HepG2 (cell line): ENCODE measurements around the gene TPX2.

Source experiments
- POLR2G ChIP-seq: fragments of 200-400 bp; formaldehyde crosslinking; IDR thresholded peaks from 2 replicates; pipeline ENCODE4 v1.6.1; 2018; ENCODE audit warnings: mild to moderate bottlenecking, low read depth, low read length, moderate library complexity
- RBAK ChIP-seq: sonication (generic); formaldehyde crosslinking; IDR thresholded peaks from 2 replicates; pipeline ENCODE4 v1.5.1; 2020; ENCODE audit warnings: mild to moderate bottlenecking, missing genetic modification reagents
- SOX13 ChIP-seq, 3 experiments: fragments of 450-650 bp in 1 of 3; sonication (generic) in 1 of 3; formaldehyde crosslinking in 1 of 3; IDR thresholded peaks in 2 of 3; conservative IDR thresholded peaks in 1 of 3; 2 replicates each; pipeline versions ENCODE4 v1.5.0 to v1.6.1; 2016 to 2020; ENCODE audit warnings: antibody characterized with exemption in 1 of 3, mild to moderate bottlenecking in 1 of 3, missing compliant biosample characterization in 1 of 3, missing genetic modification reagents in 1 of 3, moderate library complexity in 1 of 3
- STAT6 ChIP-seq: sonication (generic); formaldehyde crosslinking; IDR thresholded peaks from 2 replicates; pipeline ENCODE4 v1.4.0; 2020; ENCODE audit warnings: missing genetic modification reagents, mild to moderate bottlenecking, borderline replicate concordance
- U2AF1 ChIP-seq: fragments of 200-400 bp; formaldehyde crosslinking; optimal IDR thresholded peaks from 2 replicates; pipeline ENCODE3; 2017; ENCODE audit warnings: mild to moderate bottlenecking, low read depth, low read length
- UBTF ChIP-seq: sonication (generic); formaldehyde crosslinking; IDR thresholded peaks from 2 replicates; pipeline ENCODE4 v1.4.0; 2020; ENCODE audit warnings: mild to moderate bottlenecking, missing genetic modification reagents
- ZKSCAN1 ChIP-seq: fragments of 150-350 bp; IDR thresholded peaks from 2 replicates; pipeline ENCODE4 v1.6.1; 2014; ENCODE audit warnings: low read length
- ZNF24 ChIP-seq: fragments of 450-650 bp; IDR thresholded peaks from 2 replicates; pipeline ENCODE4 v1.6.1; 2017; ENCODE audit warnings: antibody characterized with exemption, mild to moderate bottlenecking
- TF ChIP-seq, protein P1 (sequence below): sonication (generic); formaldehyde crosslinking; IDR thresholded peaks from 2 replicates; pipeline ENCODE4 v1.5.0; 2020; ENCODE audit warnings: mild to moderate bottlenecking, missing genetic modification reagents, moderate library complexity

- TF ChIP-seq SOX13 (IDR thresholded peaks at IDR 0.05) (no peak), SOX13 (CRISPR knock-in tag; conservative IDR thresholded peaks at IDR 0.05 in 1 of 2, IDR thresholded peaks at IDR 0.05 in 1 of 2) (no peak), POLR2G (no peak), RBAK (CRISPR knock-in tag) (no peak), STAT6 (CRISPR knock-in tag) (no peak), ZNF24 (no peak), ZKSCAN1 (no peak), UBTF (CRISPR knock-in tag) (no peak), U2AF1 (no peak)
- TF ChIP-seq, protein P1, sequence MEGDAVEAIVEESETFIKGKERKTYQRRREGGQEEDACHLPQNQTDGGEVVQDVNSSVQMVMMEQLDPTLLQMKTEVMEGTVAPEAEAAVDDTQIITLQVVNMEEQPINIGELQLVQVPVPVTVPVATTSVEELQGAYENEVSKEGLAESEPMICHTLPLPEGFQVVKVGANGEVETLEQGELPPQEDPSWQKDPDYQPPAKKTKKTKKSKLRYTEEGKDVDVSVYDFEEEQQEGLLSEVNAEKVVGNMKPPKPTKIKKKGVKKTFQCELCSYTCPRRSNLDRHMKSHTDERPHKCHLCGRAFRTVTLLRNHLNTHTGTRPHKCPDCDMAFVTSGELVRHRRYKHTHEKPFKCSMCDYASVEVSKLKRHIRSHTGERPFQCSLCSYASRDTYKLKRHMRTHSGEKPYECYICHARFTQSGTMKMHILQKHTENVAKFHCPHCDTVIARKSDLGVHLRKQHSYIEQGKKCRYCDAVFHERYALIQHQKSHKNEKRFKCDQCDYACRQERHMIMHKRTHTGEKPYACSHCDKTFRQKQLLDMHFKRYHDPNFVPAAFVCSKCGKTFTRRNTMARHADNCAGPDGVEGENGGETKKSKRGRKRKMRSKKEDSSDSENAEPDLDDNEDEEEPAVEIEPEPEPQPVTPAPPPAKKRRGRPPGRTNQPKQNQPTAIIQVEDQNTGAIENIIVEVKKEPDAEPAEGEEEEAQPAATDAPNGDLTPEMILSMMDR (CRISPR knock-in tag) = no peak
These were observed 88.0 kb downstream of the TPX2 start for GRCh38 chr20:31827059-31827458.
